Hepatocyte (in vitro differentiated cells): ENCODE measurements around the gene DDX19B. TPM values are rescaled to one million over a fixed set of nuclear protein-coding genes. Genes with fewer than 3 reads are reported as not detected.

ENCODE experiments used
- DNase-seq: peaks from one replicate; pipeline ENCODE4 v3.0.0-alpha.2; 2016; ENCODE audit warnings: low spot score
- H2AFZ ChIP-seq: fragments of 200-600 bp; sonication (generic); 2 replicates; pipeline ENCODE4 v1.6.0; 2016; ENCODE audit warnings: antibody characterized with exemption, mild to moderate bottlenecking
- H3K27ac ChIP-seq: fragments of 200-600 bp; sonication (generic); 2 replicates; pipeline ENCODE4 v1.5.1; 2016; ENCODE audit warnings: mild to moderate bottlenecking
- H3K27me3 ChIP-seq: fragments of 200-600 bp; sonication (generic); 2 replicates; pipeline ENCODE4 v1.6.1; 2016
- H3K36me3 ChIP-seq: fragments of 200-600 bp; sonication (generic); replicated peaks from 2 replicates; pipeline ENCODE4 v1.5.1; 2016; ENCODE audit warnings: low read depth; ENCODE audit not compliant: insufficient read depth
- H3K4me1 ChIP-seq: fragments of 200-600 bp; sonication (generic); 2 replicates; pipeline ENCODE4 v1.5.1; 2016; ENCODE audit warnings: mild to moderate bottlenecking, moderate library complexity; ENCODE audit not compliant: insufficient read depth
- H3K4me2 ChIP-seq: fragments of 200-600 bp; sonication (generic); 2 replicates; pipeline ENCODE4 v1.6.0; 2016
- H3K4me3 ChIP-seq: fragments of 200-600 bp; sonication (generic); 2 replicates; pipeline ENCODE4 v1.5.1; 2016; ENCODE audit warnings: mild to moderate bottlenecking
- H3K79me2 ChIP-seq: fragments of 200-600 bp; sonication (generic); 2 replicates; pipeline ENCODE4 v1.6.0; 2017; ENCODE audit warnings: mild to moderate bottlenecking
- H3K9me2 ChIP-seq: fragments of 200-600 bp; sonication (generic); replicated peaks from 2 replicates; pipeline ENCODE4 v1.6.0; 2017; ENCODE audit warnings: mild to moderate bottlenecking; ENCODE audit not compliant: insufficient read depth
- H3K9me3 ChIP-seq: fragments of 200-600 bp; sonication (generic); 2 replicates; pipeline ENCODE4 v1.5.1; 2016; ENCODE audit warnings: low read depth, mild to moderate bottlenecking
- H4K20me1 ChIP-seq: fragments of 200-600 bp; sonication (generic); 2 replicates; pipeline ENCODE4 v1.6.0; 2016; ENCODE audit warnings: mild to moderate bottlenecking; ENCODE audit not compliant: insufficient read depth, poor library complexity, severe bottlenecking
- EZH2 ChIP-seq: fragments of 200-600 bp; sonication (generic); IDR thresholded peaks from 2 replicates; pipeline ENCODE4 v1.6.1; 2016; ENCODE audit warnings: antibody characterized with exemption, mild to moderate bottlenecking, borderline replicate concordance
- EZH2phosphoT487 ChIP-seq: fragments of 200-600 bp; sonication (generic); IDR thresholded peaks from one replicate; pipeline ENCODE4 v1.6.1; 2018; ENCODE audit warnings: antibody characterized with exemption, mild to moderate bottlenecking, low read depth, moderate library complexity; ENCODE audit not compliant: unreplicated experiment, severe bottlenecking
- WGBS: methylation state at CpG from one replicate; pipeline ENCODE4 v1.1.6; 2016; ENCODE audit warnings: low lambda C conversion rate; ENCODE audit errors: missing lambda C conversion rate; 5-methylcytosine and 5-hydroxymethylcytosine counted together
- polyA plus RNA-seq: library from polyadenylated mRNA; unstranded; fragments of >200 nt; fragmentation: Nextera tagmentation; extraction: Ambion mirVana; gene quantifications from 2 replicates; pipeline ENCODE4 v1.2.1, GENCODE V29; 2016
- total RNA-seq: library from RNA; depleted of rRNA; stranded (reverse); fragments of >200 nt; gene quantifications from 2 replicates; pipeline ENCODE4 v1.2.3, GENCODE V29; 2014
- TF ChIP-seq, protein P1 (sequence below): fragments of 200-600 bp; sonication (generic); IDR thresholded peaks from 2 replicates; pipeline ENCODE4 v1.5.1; 2016; ENCODE audit warnings: antibody characterized with exemption, mild to moderate bottlenecking; ENCODE audit not compliant: poor library complexity

DDX19B gene
- total and polyA plus RNA-seq, 2 experiments from 2014 or later: 26.6 to 38.7 TPM

DNA sequence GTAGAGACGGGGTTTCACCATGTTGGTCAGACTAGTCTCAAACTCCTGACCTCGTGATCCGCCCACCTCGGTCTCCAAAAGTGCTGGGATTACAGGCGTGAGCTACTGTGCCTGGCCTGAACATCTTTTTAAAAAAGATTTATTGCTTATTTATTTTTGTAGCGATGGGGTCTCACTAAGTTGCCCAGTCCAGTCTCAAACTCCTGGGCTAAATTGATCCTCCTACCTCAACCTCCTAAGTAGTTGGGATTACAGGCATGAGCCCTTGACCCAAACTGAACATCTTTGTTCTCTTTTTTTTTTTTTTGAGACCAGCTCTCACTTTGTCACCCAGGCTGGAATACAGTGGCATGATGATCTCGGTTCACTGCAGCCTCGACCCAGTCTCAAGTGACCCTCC lies 75.2 kb downstream of the DDX19B start:
- no peak for DNase-seq
- H4K20me1 ChIP-seq: no peaks in the 10 kb centered on the region
- no peaks in the 10 kb centered on the region for H3K9me2 ChIP-seq
- H2AFZ ChIP-seq: no peak overlapping the region
- no peaks in the 10 kb centered on the region for H3K36me3 ChIP-seq
- H3K27ac ChIP-seq: no peak overlapping the region
- no peaks in the 10 kb centered on the region for H3K4me1 ChIP-seq
- H3K79me2 ChIP-seq: peaks cover 15% of the 10 kb centered on the region
- no peak overlapping the region for H3K4me2 ChIP-seq
- H3K9me3 ChIP-seq: no peaks in the 10 kb centered on the region
- no peak overlapping the region for H3K4me3 ChIP-seq
- no peaks in the 10 kb centered on the region for H3K27me3 ChIP-seq
- WGBS: over 99% methylated on average over 8 of the region's 8 CpGs
- TF ChIP-seq EZH2 (no peak), EZH2phosphoT487 (no peak)
- TF ChIP-seq, protein P1, sequence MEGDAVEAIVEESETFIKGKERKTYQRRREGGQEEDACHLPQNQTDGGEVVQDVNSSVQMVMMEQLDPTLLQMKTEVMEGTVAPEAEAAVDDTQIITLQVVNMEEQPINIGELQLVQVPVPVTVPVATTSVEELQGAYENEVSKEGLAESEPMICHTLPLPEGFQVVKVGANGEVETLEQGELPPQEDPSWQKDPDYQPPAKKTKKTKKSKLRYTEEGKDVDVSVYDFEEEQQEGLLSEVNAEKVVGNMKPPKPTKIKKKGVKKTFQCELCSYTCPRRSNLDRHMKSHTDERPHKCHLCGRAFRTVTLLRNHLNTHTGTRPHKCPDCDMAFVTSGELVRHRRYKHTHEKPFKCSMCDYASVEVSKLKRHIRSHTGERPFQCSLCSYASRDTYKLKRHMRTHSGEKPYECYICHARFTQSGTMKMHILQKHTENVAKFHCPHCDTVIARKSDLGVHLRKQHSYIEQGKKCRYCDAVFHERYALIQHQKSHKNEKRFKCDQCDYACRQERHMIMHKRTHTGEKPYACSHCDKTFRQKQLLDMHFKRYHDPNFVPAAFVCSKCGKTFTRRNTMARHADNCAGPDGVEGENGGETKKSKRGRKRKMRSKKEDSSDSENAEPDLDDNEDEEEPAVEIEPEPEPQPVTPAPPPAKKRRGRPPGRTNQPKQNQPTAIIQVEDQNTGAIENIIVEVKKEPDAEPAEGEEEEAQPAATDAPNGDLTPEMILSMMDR: no peak

- WGBS: 93% methylated on average over 16 of the region's 16 CpGs
- H3K36me3 ChIP-seq: no peaks in the 10 kb centered on the region
- TF ChIP-seq EZH2 (no peak), EZH2phosphoT487 (no peak)
- TF ChIP-seq, protein P1: no peak
These were observed 76.9 kb downstream of the DDX19B start for GRCh38 chr16:70375636-70376611.

GRCh38 chr16:70377782-70378181 lies 78.8 kb downstream of the DDX19B start:
- no peaks in the 10 kb centered on the region for H4K20me1 ChIP-seq
- no peak for TF ChIP-seq EZH2
- no peak for TF ChIP-seq EZH2phosphoT487
- TF ChIP-seq, protein P1: no peak
- no peak overlapping the region for H2AFZ ChIP-seq
- peaks cover 20% of the 10 kb centered on the region for H3K79me2 ChIP-seq
- H3K27me3 ChIP-seq: no peaks in the 10 kb centered on the region
- no peak for DNase-seq
- no peak overlapping the region for H3K4me2 ChIP-seq
- H3K4me3 ChIP-seq: no peak overlapping the region
- H3K4me1 ChIP-seq: no peaks in the 10 kb centered on the region
- H3K27ac ChIP-seq: no peak overlapping the region
- 93% methylated on average over 2 of the region's 2 CpGs for WGBS
- H3K9me2 ChIP-seq: no peaks in the 10 kb centered on the region
- no peaks in the 10 kb centered on the region for H3K36me3 ChIP-seq
- no peaks in the 10 kb centered on the region for H3K9me3 ChIP-seq

More at GRCh38 chr16:70375636-70376611, 76.9 kb downstream of the DDX19B start:
- Histone ChIP-seq H3K4me3 (no peak overlapping the region), H3K79me2 (peaks cover 20% of the 10 kb centered on the region), H3K4me1 (no peaks in the 10 kb centered on the region), H3K9me3 (no peaks in the 10 kb centered on the region), H4K20me1 (no peaks in the 10 kb centered on the region), H3K4me2 (no peak overlapping the region), H3K27me3 (no peaks in the 10 kb centered on the region), H3K9me2 (no peaks in the 10 kb centered on the region), H3K27ac (no peak overlapping the region), H2AFZ (no peak overlapping the region)
- no peak for DNase-seq
